OCI-LY1 (cell line): ENCODE data around the gene STX18.

Source experiments
- H2AFZ ChIP-seq: fragments of 200-600 bp; sonication (generic), shearing (Covaris generic); 2 replicates; pipeline ENCODE4 v1.6.0; 2014; ENCODE audit warnings: antibody characterized with exemption, mild to moderate bottlenecking, low read length
- H3F3A ChIP-seq: fragments of 200-600 bp; sonication (generic), shearing (Covaris generic); 2 replicates; pipeline ENCODE4 v1.6.0; 2014; ENCODE audit warnings: mild to moderate bottlenecking, antibody characterized with exemption, low read length, moderate library complexity; ENCODE audit not compliant: insufficient read depth
- H3K27ac ChIP-seq: fragments of 200-600 bp; sonication (generic); 2 replicates; pipeline ENCODE4 v1.5.1; 2014; ENCODE audit warnings: low read length, mixed run types, mild to moderate bottlenecking, low read depth; ENCODE audit not compliant: poor library complexity, severe bottlenecking
- H3K27me3 ChIP-seq: fragments of 200-600 bp; sonication (generic); 2 replicates; pipeline ENCODE4 v1.6.0; 2014; ENCODE audit warnings: antibody characterized with exemption, mild to moderate bottlenecking, low read length, moderate library complexity; ENCODE audit not compliant: insufficient read depth
- H3K36me3 ChIP-seq: fragments of 200-600 bp; sonication (generic); 2 replicates; pipeline ENCODE4 v1.6.1; 2014; ENCODE audit warnings: mild to moderate bottlenecking, antibody characterized with exemption, low read length, moderate library complexity, mixed read lengths; ENCODE audit not compliant: insufficient read depth
- H3K4me1 ChIP-seq: fragments of 200-600 bp; sonication (generic); 2 replicates; pipeline ENCODE4 v1.5.1; 2014; ENCODE audit warnings: mild to moderate bottlenecking, low read length, moderate library complexity; ENCODE audit not compliant: insufficient read depth, severe bottlenecking
- H3K4me2 ChIP-seq: fragments of 200-600 bp; sonication (generic), shearing (Covaris generic); 2 replicates; pipeline ENCODE4 v1.6.1; 2014; ENCODE audit warnings: low read length
- H3K4me3 ChIP-seq: fragments of 200-600 bp; sonication (generic); 2 replicates; pipeline ENCODE4 v1.5.1; 2014; ENCODE audit warnings: low read length, low read depth, mild to moderate bottlenecking, mixed read lengths; ENCODE audit not compliant: poor library complexity, severe bottlenecking
- H3K79me2 ChIP-seq: fragments of 200-600 bp; shearing (Covaris generic); 2 replicates; pipeline ENCODE4 v1.6.1; 2016; ENCODE audit warnings: mixed run types, low read length, mixed read lengths; ENCODE audit not compliant: insufficient read depth
- H3K9ac ChIP-seq: fragments of 200-600 bp; sonication (generic), shearing (Covaris generic); 2 replicates; pipeline ENCODE4 v1.6.1; 2014; ENCODE audit warnings: mild to moderate bottlenecking, low read length, mixed read lengths
- H3K9me2 ChIP-seq: fragments of 200-600 bp; sonication (generic), shearing (Covaris generic); 2 replicates; pipeline ENCODE4 v1.6.1; 2014; ENCODE audit warnings: low read depth, mild to moderate bottlenecking, low read length, mixed read lengths
- H3K9me3 ChIP-seq: fragments of 200-600 bp; shearing (Covaris generic); 2 replicates; pipeline ENCODE4 v1.6.1; 2014; ENCODE audit warnings: low read length, mixed read lengths
- H4K20me1 ChIP-seq: fragments of 200-600 bp; sonication (generic), shearing (Covaris generic); 2 replicates; pipeline ENCODE4 v1.6.0; 2016; ENCODE audit warnings: mild to moderate bottlenecking, low read length; ENCODE audit not compliant: insufficient read depth
- CTCF ChIP-seq: fragments of 200-600 bp; sonication (generic), shearing (Covaris generic); IDR thresholded peaks from 2 replicates; pipeline ENCODE4 v1.5.1; 2017; ENCODE audit warnings: mild to moderate bottlenecking, antibody characterized with exemption, low read length, moderate library complexity, mixed read lengths
- EZH2 ChIP-seq: fragments of 200-600 bp; sonication (generic), shearing (Covaris generic); IDR thresholded peaks from 2 replicates; pipeline ENCODE4 v1.8.0; 2017; ENCODE audit warnings: borderline replicate concordance, mixed run types, mild to moderate bottlenecking, antibody characterized with exemption, low read length, moderate library complexity, mixed read lengths

Gene STX18

GRCh38 chr4:4410271-4410670, 131.6 kb downstream of the STX18 start:
- H3K27ac ChIP-seq = no peak overlapping the region
- H3K9me2 ChIP-seq = no peaks in the 10 kb centered on the region
- no peaks in the 10 kb centered on the region for H3K9me3 ChIP-seq
- no peak overlapping the region for H3K9ac ChIP-seq
- H3K4me1 ChIP-seq = peaks cover 30% of the 10 kb centered on the region
- H3K27me3 ChIP-seq = no peaks in the 10 kb centered on the region
- H3K79me2 ChIP-seq = no peaks in the 10 kb centered on the region
- no peaks in the 10 kb centered on the region for H4K20me1 ChIP-seq
- peaks cover 31% of the 10 kb centered on the region for H3K36me3 ChIP-seq
- H2AFZ ChIP-seq = no peak overlapping the region
- H3K4me3 ChIP-seq = no peak overlapping the region
- no peak for TF ChIP-seq CTCF
- no peak for TF ChIP-seq EZH2
- H3K4me2 ChIP-seq = no peak overlapping the region
- H3F3A ChIP-seq = no peaks in the 10 kb centered on the region

- no peak overlapping the region for H3K4me2 ChIP-seq
- no peak overlapping the region for H2AFZ ChIP-seq
- H3F3A ChIP-seq = no peaks in the 10 kb centered on the region
- TF ChIP-seq CTCF = no peak
- no peak for TF ChIP-seq EZH2
- no peaks in the 10 kb centered on the region for H3K9me3 ChIP-seq
- no peak overlapping the region for H3K4me3 ChIP-seq
- no peaks in the 10 kb centered on the region for H3K27me3 ChIP-seq
- no peaks in the 10 kb centered on the region for H3K9me2 ChIP-seq
- no peak overlapping the region for H3K27ac ChIP-seq
- H3K36me3 ChIP-seq = peaks cover 31% of the 10 kb centered on the region
- peaks cover 32% of the 10 kb centered on the region for H3K4me1 ChIP-seq
- no peaks in the 10 kb centered on the region for H4K20me1 ChIP-seq
- H3K9ac ChIP-seq = no peak overlapping the region
- no peaks in the 10 kb centered on the region for H3K79me2 ChIP-seq
Observed at GRCh38 chr4:4409416-4410115, 132.3 kb downstream of the STX18 start.

GRCh38 chr4:4408576-4409335, 133.1 kb downstream of the STX18 start:
- H3K9ac ChIP-seq = no peak overlapping the region

More at GRCh38 chr4:4408576-4409335, 133.1 kb downstream of the STX18 start:
- Histone ChIP-seq H4K20me1 (no peaks in the 10 kb centered on the region), H3K27ac (no peak overlapping the region), H3K79me2 (no peaks in the 10 kb centered on the region), H3K36me3 (peaks cover 35% of the 10 kb centered on the region), H3K27me3 (no peaks in the 10 kb centered on the region), H2AFZ (no peak overlapping the region), H3K9me2 (no peaks in the 10 kb centered on the region), H3K9me3 (no peaks in the 10 kb centered on the region), H3K4me2 (no peak overlapping the region), H3K4me3 (no peak overlapping the region), H3F3A (no peaks in the 10 kb centered on the region), H3K4me1 (peaks cover 32% of the 10 kb centered on the region)
- TF ChIP-seq CTCF = no peak
- TF ChIP-seq EZH2 = no peak
